Mononuclear cell (primary cell): ENCODE measurements around the gene SGK1. TPM values are rescaled to one million over a fixed set of nuclear protein-coding genes. Genes with fewer than 3 reads are reported as not detected.
"Not testable (repeated sequence)": the region's sequence is repeated elsewhere in the genome, so short reads cannot be mapped to it uniquely, and the experiment has no call there.

Source experiments
- H3K27me3 ChIP-seq: 2 replicates; pipeline ENCODE4 v1.6.0; 2011; ENCODE audit warnings: low read length, control low read depth; ENCODE audit not compliant: insufficient read depth
- H3K4me1 ChIP-seq: 2 replicates; pipeline ENCODE4 v1.5.1; 2011; ENCODE audit warnings: mild to moderate bottlenecking, low read length, control low read depth; ENCODE audit not compliant: insufficient read depth
- H3K4me3 ChIP-seq: 2 replicates; pipeline ENCODE4 v1.5.1; 2011; ENCODE audit warnings: mild to moderate bottlenecking, low read length, moderate library complexity
- H3K9me3 ChIP-seq: 2 replicates; pipeline ENCODE4 v1.5.1; 2011; ENCODE audit warnings: low read depth, mild to moderate bottlenecking, control low read depth, low read length
- total RNA-seq: library from RNA; depleted of rRNA; stranded (reverse); fragments of >200 nt; gene quantifications from one replicate; pipeline ENCODE4 v1.2.3, GENCODE V29; 2012

SGK1 gene
- total RNA-seq, 1 donor = 1,288 TPM

GRCh38 chr6:134261766-134262165 is 56.1 kb downstream of the SGK1 start:
- Histone ChIP-seq H3K9me3 (no peaks in the 10 kb centered on the region), H3K4me1 (no peaks in the 10 kb centered on the region), H3K4me3 (no peak overlapping the region), H3K27me3 (no peaks in the 10 kb centered on the region)

- H3K4me3 ChIP-seq = no peak overlapping the region
These were observed 59.0 kb downstream of the SGK1 start for GRCh38 chr6:134258849-134259306.

GRCh38 chr6:134257516-134257915 is 60.4 kb downstream of the SGK1 start:
- no peak overlapping the region for H3K4me3 ChIP-seq
- H3K9me3 ChIP-seq = no peaks in the 10 kb centered on the region
- no peaks in the 10 kb centered on the region for H3K27me3 ChIP-seq

More at GRCh38 chr6:134258849-134259306, 59.0 kb downstream of the SGK1 start:
- Histone ChIP-seq H3K4me1 (no peaks in the 10 kb centered on the region), H3K27me3 (no peaks in the 10 kb centered on the region), H3K9me3 (no peaks in the 10 kb centered on the region)

GRCh38 chr6:134256862-134257261 is 61.0 kb downstream of the SGK1 start:
- Histone ChIP-seq H3K4me3 (no peak overlapping the region), H3K9me3 (no peaks in the 10 kb centered on the region), H3K4me1 (no peaks in the 10 kb centered on the region), H3K27me3 (no peaks in the 10 kb centered on the region)

More at GRCh38 chr6:134257516-134257915, 60.4 kb downstream of the SGK1 start:
- H3K4me1 ChIP-seq = no peaks in the 10 kb centered on the region

GRCh38 chr6:134255280-134255679 is 62.6 kb downstream of the SGK1 start:
- H3K9me3 ChIP-seq, H3K4me1 ChIP-seq, H3K4me3 ChIP-seq, H3K27me3 ChIP-seq: not testable (repeated sequence)

GRCh38 chr6:134254118-134254517 is 63.8 kb downstream of the SGK1 start:
- Histone ChIP-seq H3K4me1 (peaks cover 8% of the 10 kb centered on the region), H3K4me3 (no peak overlapping the region), H3K9me3 (no peaks in the 10 kb centered on the region), H3K27me3 (no peaks in the 10 kb centered on the region)

- Histone ChIP-seq H3K9me3 (no peaks in the 10 kb centered on the region), H3K4me1 (peaks cover 12% of the 10 kb centered on the region), H3K27me3 (no peaks in the 10 kb centered on the region), H3K4me3 (no peak overlapping the region)
These were observed 64.2 kb downstream of the SGK1 start for GRCh38 chr6:134253681-134254080.

- Histone ChIP-seq H3K9me3 (no peaks in the 10 kb centered on the region), H3K27me3 (no peaks in the 10 kb centered on the region), H3K4me3 (no peak overlapping the region), H3K4me1 (peaks cover 36% of the 10 kb centered on the region)
These were observed 66.6 kb downstream of the SGK1 start for GRCh38 chr6:134251320-134251719.

- Histone ChIP-seq H3K9me3 (no peaks in the 10 kb centered on the region), H3K4me1 (peaks cover 41% of the 10 kb centered on the region), H3K27me3 (no peaks in the 10 kb centered on the region), H3K4me3 (no peak overlapping the region)
These were observed 67.1 kb downstream of the SGK1 start for GRCh38 chr6:134250776-134251175.

GRCh38 chr6:134249759-134250602 is 67.9 kb downstream of the SGK1 start:
- no peak overlapping the region for H3K4me3 ChIP-seq
- no peaks in the 10 kb centered on the region for H3K9me3 ChIP-seq
- peaks cover 49% of the 10 kb centered on the region for H3K4me1 ChIP-seq
- H3K27me3 ChIP-seq = no peaks in the 10 kb centered on the region

GRCh38 chr6:134249239-134249758 is 68.6 kb downstream of the SGK1 start:
- no peaks in the 10 kb centered on the region for H3K9me3 ChIP-seq
- no peak overlapping the region for H3K4me3 ChIP-seq
- H3K4me1 ChIP-seq = peaks cover 50% of the 10 kb centered on the region
- H3K27me3 ChIP-seq = no peaks in the 10 kb centered on the region

GRCh38 chr6:134247844-134248580 is 69.9 kb downstream of the SGK1 start:
- no peaks in the 10 kb centered on the region for H3K9me3 ChIP-seq
- no peak overlapping the region for H3K4me3 ChIP-seq
- peaks cover 50% of the 10 kb centered on the region for H3K4me1 ChIP-seq
- H3K27me3 ChIP-seq = no peaks in the 10 kb centered on the region

GRCh38 chr6:134247231-134247833 is 70.6 kb downstream of the SGK1 start:
- no peaks in the 10 kb centered on the region for H3K9me3 ChIP-seq
- H3K27me3 ChIP-seq = no peaks in the 10 kb centered on the region
- H3K4me3 ChIP-seq = no peak overlapping the region
- peaks cover 50% of the 10 kb centered on the region for H3K4me1 ChIP-seq

GRCh38 chr6:134245706-134246105 is 72.2 kb downstream of the SGK1 start:
- peaks cover 65% of the 10 kb centered on the region for H3K4me1 ChIP-seq
- H3K9me3 ChIP-seq = no peaks in the 10 kb centered on the region
- H3K4me3 ChIP-seq = no peak overlapping the region
- no peaks in the 10 kb centered on the region for H3K27me3 ChIP-seq

GRCh38 chr6:134245041-134245440 is 72.9 kb downstream of the SGK1 start:
- no peaks in the 10 kb centered on the region for H3K9me3 ChIP-seq
- peaks cover 70% of the 10 kb centered on the region for H3K4me1 ChIP-seq
- no peak overlapping the region for H3K4me3 ChIP-seq

More at GRCh38 chr6:134245041-134245440, 72.9 kb downstream of the SGK1 start:
- no peaks in the 10 kb centered on the region for H3K27me3 ChIP-seq
